SH-SY5Y (cell line): Measurements from ENCODE around the gene TFDP1.

ENCODE experiments used
- GATA2 ChIP-seq: IDR thresholded peaks from 2 replicates; pipeline ENCODE4 v1.6.1; 2011; ENCODE audit warnings: mild to moderate bottlenecking, low read depth, low read length
- GATA3 ChIP-seq: IDR thresholded peaks from 2 replicates; pipeline ENCODE4 v1.6.1; 2011; ENCODE audit warnings: low read depth, mild to moderate bottlenecking, low read length, moderate library complexity

TFDP1 gene

DNA sequence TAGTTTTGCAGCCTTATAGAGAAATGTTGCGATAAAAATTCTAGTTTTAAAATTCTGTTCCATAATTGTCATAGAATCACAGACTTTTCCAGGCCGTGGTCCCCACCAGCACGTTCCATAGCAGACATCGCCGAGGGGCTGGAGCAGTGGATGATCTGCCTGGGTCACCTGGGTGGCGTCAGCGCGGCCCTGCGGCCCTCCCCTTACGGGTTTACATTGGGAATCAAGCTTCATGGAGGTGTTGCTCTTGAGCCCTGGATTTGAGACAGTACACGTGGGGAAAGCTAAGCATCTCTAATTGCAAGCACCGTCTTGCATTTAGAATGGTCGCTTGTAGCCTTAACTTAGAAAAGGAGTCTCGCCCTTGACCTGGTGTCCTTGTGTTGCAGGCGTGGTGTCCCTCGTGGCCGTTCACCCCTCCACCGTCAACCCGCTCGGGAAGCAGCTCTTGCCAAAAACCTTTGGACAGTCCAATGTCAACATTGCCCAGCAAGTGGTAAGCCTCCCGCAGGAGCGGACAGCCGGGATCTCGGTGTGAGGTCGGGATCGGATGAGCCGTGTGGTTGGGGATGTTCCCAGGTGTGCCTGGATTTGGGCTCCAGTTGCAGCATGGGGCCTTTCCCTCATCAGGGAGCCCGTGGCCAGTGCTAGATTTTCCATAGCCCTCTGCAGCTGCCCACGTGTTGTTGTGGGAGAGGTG lies 38.4 kb downstream of the TFDP1 start:
- TF ChIP-seq GATA3, result no peak

DNA sequence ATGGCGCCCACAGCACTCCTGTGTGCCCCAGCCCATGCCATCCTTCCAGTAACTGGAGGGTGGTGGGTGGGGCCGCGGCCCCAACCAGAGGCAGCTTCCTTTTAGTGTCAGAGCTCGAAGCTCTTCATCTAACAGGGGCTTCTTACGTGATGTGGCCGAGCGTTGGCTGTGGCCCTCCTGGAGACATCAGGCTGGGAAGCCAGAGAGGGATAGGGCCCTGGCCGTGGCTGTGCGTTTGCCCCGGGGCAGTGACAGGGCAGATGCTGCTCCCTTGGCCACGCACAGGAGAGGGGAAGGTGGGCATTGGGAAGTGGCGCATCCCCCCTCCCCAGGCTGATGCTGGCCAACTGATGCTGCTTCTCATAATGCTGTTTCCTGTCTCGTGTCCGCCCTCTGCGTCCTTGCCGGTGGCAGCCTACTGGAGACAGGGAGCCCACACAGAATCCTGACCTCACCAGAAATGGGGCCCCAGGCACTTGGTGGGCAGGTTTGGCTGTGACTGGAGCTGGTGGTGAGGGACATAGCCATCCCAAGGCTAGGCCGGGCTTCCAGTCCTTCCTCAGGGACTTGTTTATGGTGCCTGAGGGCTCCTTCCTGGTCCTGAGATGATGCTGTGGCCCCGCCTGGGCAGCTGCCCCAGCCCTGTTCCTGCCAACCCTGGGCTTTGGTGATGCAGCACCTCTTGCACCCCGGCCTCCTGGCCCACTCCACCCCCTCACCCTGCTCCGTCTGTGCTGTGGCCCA lies 39.1 kb downstream of the TFDP1 start:
- no peak for TF ChIP-seq GATA3
- TF ChIP-seq GATA2, result no peak

DNA sequence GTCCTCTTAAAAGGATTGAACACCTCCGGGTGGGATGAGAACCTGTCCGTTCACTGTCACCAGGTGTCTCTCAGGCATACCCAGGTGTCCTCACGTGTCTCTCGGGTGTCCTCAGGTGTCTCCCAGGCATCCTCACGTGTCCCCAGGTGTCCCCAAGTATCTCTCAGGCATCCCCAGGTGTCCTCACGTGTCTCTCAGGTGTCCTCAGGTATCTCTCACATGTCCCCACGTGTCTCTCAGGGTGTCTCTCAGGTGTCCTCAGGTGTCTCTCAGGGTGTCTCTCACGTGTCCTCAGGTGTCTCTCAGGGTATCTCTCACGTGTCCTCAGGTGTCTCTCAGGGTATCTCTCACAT lies 39.7 kb downstream of the TFDP1 start:
- no peak for TF ChIP-seq GATA2
- no peak for TF ChIP-seq GATA3

DNA sequence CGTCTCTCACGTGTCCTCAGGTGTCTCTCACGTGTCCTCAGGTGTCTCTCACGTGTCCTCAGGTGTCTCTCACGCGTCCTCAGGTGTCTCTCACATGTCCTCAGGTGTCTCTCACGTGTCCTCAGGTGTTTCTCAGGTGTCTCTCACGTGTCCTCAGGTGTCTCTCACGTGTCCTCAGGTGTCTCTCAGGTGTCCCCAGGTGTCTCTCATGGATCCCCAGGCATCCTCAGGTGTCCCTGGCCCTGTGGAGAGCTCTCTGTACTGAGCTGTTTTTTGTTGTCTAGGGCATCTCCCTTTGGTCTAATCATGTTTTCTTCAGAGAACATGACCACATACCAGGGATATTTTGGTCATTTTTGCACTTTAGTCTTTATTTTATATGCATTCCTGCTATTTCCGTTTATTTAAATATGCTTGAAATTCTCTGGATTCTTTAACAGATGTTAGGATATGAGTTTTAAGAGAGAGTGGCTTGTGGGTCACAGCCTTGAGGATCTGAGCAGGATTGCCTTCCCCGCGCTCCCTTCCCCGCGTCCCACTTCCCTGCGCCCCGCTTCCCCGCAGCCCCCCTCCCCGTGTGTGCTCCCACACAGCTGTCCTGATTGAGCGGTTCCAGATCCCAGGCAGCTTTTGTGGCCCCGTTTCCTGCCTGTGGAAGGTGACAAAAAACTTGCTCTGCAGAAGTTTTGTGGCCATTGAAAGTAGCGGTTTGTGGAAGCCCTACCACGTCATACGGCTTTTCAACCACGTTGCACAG lies 41.6 kb downstream of the TFDP1 start:
- TF ChIP-seq GATA3, result no peak
- TF ChIP-seq GATA2, result no peak

DNA sequence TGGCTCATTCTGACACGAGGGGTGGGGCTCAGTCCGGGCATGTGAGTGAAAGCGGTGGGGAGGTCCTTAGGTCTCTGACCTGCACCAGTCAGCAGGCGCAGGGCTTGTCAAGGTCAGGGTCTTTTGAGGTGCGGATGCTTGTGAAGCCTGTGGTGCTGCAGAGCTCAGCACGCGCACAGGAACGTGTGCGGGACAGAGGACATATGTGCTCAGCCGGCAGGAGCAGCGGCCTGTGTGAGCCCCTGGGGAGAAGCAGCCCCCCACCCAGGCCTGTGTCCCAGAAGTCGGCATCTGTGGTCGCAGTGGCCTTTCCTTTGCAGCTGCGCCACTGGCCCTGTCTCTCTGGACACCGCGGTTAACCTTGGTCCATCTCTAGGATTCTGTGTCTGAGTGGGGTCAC lies 42.6 kb downstream of the TFDP1 start:
- TF ChIP-seq GATA2 (no peak), GATA3 (no peak)

- TF ChIP-seq GATA2 (no peak), GATA3 (no peak)
Observed at GRCh38 chr13:113628291-113629270, 44.0 kb downstream of the TFDP1 start.

DNA sequence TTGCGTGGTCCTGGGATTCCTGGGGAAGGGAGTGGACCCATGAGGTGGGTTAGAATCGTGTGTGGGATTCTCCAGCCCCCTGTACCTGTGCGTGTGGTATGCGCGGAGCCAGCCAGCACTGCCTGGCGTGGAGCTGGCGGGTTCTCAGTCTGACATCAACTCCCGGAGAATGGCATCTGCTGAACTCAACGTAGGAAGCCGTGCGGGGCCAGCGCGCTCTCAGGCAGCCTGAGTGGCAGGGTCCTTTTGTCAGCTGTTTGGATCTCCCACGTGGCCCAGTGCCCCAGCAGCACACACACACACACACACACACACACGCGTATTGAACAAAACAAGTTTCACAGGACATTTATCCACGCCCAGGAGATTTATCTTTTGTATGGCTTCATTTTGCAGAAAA lies 45.3 kb downstream of the TFDP1 start:
- no peak for TF ChIP-seq GATA3
- no peak for TF ChIP-seq GATA2

GRCh38 chr13:113630296-113630695 lies 45.7 kb downstream of the TFDP1 start:
- no peak for TF ChIP-seq GATA3
- TF ChIP-seq GATA2, result no peak

DNA sequence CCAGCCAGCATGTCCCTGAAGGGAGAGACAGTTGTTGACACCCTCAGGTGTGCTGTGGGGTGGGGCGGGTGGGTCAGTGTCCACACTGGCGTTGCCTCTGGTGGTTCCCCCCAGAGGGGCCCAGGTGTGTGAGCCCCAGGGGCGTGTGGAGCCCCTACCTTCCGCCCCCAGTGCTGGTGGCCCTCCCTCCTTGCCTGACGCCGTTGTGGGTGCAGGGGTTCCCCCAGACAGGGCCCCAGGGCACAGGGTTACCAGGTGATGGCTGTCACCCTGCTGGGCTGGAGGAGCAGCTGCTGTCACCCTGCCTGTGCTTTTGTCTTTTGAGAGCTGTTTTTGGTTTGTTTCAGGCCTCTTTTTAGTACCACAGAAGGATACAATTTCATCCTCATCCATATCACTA lies 46.3 kb downstream of the TFDP1 start:
- TF ChIP-seq GATA2, result no peak
- no peak for TF ChIP-seq GATA3

GRCh38 chr13:113631341-113632095 lies 47.0 kb downstream of the TFDP1 start:
- no peak for TF ChIP-seq GATA2
- no peak for TF ChIP-seq GATA3

DNA sequence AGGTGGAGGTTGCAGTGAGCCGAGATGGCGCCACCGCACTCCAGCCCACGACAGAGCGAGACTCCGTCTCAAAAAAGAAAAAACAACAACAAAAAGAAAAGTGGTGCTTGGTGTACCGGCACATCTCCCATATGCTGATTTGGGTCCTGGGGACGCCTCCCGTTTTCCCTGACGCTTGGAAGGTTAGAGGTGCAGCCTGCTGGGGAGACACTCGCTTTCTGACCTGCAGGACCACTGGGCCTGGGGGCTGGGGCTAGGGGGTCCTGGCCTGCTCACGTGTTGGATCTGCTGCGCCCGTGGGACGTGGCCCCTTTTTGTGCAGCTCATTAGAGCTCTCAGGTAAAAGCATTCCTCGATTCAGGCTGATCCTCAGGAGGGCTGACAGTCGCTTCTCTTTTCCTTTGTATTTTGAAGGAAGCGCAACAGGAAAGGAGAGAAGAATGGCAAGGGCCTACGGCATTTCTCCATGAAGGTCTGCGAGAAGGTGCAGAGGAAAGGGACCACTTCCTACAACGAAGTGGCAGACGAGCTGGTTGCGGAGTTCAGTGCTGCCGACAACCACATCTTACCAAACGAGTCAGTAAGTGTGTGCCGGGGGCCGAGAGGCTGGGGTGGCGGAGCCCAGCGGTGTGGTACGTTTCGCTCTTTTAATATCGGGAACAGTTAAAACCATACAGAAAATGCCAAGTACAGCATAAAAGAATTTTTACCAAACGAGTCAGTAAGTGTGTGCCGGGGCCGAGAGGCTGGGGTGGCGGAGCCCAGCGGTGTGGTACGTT lies 48.3 kb downstream of the TFDP1 start:
- TF ChIP-seq GATA3, result no peak
- TF ChIP-seq GATA2, result no peak

GRCh38 chr13:113633485-113633873 lies 48.9 kb downstream of the TFDP1 start:
- no peak for TF ChIP-seq GATA2
- no peak for TF ChIP-seq GATA3
